NK-92 (cell line): ENCODE results near the gene IDI1.

Source experiments
- DNase-seq: peaks from one replicate; lab custom pipeline; 2025; ENCODE audit not compliant: unreplicated experiment; lab: John Stamatoyannopoulos, UW

Gene IDI1

DNA sequence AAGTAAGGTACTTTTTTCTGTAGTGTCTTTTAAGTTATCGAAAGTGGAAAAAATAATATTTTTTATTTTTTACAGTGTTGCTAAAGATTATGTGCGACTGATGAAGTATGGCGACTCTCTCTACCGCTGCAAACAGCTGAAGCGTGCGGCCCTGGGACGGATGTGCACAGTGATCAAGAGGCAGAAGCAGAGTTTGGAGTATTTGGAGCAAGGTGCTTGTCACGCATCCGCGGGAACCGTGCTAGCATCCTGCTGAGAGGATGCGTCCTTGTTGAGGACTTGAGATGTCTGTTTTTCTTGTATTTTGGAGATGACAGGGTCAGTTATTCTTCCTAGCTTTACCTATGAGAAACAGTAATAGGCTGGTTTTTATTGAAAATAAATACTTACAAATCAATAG is 52.9 kb downstream of the IDI1 start:
- DNase-seq, result no peak

DNA sequence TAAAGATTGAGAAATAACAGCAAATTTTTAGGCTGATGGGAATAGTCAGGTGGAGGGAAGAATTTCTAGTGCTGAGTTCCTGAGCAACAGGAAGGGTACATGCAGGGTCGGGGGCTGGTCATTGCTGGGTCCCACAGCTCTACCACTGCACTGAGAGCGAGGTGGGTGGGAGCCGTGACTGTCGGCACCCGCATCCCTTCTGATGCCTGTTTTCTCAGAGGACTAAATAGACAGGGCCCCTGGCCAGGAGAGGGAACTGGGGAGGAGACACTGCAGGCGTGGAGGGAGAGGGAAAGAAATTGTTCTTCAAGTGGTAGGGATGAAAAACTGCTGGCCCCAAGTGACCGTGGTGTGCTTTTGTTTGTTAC is 53.4 kb downstream of the IDI1 start:
- no peak for DNase-seq

DNA sequence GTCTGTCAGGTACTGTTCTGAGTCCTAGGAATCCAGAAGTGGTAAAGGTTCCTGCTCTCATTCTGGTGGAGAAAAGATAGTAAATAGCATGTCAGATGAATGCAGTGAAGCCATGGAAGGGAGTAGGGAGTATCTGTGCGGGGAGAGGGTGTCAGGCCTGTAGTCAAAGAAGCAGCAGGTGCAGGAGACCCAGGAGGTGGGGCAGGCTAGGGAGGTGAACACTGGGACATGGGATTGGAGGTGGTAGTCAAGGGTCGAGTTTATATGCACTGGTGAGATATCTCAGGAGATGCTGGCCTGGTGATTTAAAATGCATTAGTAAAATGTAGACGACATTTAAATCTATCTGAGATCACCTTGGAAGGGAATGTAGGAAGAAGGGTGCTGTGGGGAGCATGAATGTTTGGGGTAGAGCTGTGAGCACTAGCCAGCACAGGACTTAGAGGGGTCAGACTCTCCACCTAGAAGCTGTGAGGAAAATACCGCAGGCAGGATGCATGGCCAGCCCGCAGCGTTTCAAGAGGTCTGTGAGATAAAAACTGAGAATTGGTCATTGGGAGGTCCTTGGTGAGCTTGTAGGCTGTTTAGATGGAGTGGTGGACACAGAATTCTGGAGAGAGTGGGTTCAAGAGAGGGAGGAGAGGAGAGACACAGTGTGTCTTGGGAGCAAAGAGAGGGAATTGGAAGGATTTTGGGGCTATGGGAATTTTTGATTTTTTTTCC is 53.9 kb downstream of the IDI1 start:
- DNase-seq, result no peak

GRCh38 chr10:992871-993270 is 56.0 kb downstream of the IDI1 start:
- no peak for DNase-seq

- DNase-seq, result no peak
Measured at GRCh38 chr10:992467-992866, 56.5 kb downstream of the IDI1 start.

- no peak for DNase-seq
Measured at GRCh38 chr10:990808-991207, 58.1 kb downstream of the IDI1 start.
